ENCODE measurements around the gene MPHOSPH9.
A peak's percentile ranks its signal among the peaks of the same experiment; 100 is the strongest.
"Not testable (repeated sequence)": the region's sequence is repeated elsewhere in the genome, so short reads cannot be mapped to it uniquely, and the experiment has no call there.

The MPHOSPH9 gene

DNA sequence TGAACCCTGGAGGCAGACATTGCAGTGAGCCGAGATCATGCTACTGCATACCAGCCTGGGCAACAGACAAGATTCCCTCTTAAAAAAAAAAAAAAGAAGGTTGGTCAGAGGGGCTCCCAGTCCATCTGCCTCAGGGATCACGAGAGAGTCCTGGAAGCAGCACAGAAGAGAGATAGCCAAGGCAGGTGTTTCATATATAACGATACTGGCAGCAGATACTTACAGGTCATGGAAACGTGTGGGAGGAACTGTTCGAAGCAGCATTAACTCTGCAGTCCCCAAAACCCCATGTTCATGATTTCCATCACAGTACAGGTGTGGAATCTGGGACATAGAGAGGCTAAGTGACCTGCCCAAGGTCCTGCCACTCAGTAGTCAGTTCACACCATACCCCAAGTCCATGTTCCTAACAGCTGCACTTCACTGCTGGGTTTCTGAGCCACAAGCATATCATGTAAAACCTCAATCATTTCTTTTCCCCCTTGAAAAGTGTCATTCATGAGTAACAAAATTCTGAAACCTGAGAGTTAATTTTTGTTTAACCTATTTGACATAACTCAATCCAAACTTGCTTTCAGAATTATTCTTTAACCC, 22.0 kb upstream of the MPHOSPH9 start:
- peak in 1 of 2 donors; percentile 33 for ATAC-seq

DNA sequence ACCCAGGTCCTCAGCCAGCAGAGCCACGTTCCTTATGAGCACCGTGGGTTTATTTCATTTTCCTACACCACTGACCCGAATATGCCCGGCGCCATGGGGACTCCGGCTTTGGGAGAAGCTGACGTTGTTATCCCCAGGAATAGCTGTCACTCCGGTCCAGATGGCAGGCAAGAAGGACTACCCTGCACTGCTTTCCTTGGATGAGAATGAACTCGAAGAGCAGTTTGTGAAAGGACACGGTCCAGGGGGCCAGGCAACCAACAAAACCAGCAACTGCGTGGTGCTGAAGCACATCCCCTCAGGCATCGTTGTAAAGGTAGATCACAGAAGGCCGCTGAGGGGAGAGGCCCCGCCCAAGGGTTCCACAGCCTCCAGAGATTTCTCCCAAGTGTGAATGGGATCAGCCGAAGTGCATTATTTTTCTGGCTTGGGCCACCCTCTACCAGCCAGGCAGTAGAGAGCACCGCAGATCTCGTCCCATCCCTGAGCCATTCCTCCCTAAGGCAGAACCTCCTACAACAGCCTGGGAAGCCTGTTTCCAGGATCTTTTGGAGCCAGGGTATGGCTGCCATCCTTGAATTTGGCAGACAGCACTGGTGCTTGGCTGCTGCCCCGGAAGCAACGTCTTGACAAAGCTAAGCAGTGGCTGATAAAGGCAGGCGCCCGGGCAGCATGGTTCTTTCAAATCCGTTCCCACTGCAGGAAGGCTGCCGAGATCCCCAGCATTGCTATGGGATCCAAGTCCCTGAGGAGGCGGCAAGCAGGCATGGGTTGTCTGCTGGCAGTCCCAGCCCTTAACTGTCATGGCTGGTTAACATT, 20.9 kb upstream of the MPHOSPH9 start:
- ATAC-seq = no peak

DNA sequence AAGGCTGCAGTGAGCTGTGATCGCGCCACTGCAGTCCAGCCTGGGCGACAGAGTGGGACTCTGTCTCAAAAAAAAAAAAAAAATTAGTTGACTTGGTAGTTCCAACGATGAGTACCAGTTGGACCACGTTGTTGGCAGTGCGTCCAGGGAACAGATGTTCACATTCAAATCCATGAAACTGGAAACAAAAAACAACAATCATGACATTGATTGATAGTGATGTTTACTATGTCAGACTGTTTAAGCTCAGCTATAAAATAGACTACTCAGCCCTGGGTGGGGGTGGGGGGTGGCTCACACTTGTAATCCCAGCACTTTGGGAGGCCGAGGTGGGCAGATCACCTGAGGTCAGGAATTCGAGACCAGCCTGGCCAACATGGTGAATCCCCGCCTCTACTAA, 19.4 kb upstream of the MPHOSPH9 start:
- not testable (repeated sequence) for ATAC-seq

DNA sequence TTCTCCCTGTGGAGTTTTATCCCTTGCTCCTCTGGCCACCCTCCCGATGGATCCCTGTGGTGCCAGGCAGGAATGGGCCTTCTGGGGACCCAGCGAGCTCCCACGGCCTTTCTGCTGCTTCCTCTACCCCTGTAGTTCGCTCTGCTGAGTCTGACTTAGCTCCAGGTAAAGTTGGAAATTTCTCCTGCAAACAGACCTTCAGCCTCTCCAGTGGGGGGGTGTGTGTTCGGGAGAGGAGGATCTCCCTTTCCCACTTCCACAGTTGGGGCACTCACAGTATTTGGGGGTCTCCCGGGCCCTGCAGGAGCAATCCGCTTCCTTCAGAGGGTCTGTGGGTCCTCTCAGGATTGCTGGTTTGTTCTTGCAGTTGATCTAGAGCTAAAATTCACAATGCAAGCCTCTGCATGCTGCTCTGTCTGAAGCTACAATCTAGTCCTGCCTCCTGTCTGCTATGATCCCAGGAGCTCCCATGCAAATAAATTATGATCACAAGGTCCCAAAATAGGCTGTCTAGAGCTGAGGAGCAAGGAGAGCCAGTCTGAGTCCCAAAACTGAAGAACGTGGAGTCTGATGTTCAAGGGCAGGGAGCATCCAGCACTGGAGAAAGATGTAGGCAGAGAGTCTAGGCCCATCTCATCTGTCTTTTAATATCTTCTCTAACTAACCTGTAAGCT, 18.6 kb upstream of the MPHOSPH9 start:
- no peak for ATAC-seq

DNA sequence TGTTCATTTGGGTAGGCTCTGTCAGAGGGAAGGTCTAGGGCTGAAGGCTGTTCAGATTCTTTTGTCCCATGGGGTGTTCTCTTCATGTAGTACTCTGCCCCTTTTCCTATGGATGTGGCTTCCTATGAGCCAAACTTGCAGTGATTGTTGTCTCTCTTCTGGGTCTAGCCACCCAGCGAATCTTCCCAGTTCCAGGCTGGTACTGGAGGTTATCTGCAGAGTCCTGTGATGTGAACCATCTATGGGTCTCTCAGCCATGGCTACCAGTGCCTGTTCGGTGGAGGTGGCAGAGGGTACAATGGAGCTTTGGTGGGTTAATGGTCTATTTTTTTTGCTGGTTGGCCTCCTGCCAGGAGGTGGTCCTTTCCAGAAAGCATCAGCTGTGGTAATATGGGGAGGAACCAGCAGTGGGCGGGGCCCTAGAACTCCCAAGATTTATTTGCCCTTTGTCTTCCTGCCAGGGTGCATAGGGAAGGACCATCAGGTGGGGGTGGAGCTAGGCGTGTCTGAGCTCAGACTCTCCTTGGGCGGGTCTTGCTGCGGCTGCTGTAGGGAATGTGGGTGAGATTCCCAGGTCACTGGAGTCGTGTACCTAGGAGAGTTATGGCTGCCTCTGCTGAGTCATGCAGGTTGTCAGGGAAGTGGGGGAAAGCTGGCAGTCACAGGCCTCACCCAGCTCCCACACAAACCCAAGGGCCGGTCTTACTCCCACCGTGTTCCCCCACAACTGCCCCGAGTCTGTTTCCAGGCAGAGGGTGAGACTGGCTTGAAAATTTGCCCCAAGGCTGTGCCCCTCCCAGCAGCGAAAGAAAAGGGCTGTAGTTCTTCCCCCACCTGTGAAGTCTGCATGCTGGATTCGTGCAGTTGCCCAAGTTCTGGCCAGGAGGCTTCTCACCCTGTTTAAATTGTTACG, 17.8 kb upstream of the MPHOSPH9 start:
- no peak for ATAC-seq

DNA sequence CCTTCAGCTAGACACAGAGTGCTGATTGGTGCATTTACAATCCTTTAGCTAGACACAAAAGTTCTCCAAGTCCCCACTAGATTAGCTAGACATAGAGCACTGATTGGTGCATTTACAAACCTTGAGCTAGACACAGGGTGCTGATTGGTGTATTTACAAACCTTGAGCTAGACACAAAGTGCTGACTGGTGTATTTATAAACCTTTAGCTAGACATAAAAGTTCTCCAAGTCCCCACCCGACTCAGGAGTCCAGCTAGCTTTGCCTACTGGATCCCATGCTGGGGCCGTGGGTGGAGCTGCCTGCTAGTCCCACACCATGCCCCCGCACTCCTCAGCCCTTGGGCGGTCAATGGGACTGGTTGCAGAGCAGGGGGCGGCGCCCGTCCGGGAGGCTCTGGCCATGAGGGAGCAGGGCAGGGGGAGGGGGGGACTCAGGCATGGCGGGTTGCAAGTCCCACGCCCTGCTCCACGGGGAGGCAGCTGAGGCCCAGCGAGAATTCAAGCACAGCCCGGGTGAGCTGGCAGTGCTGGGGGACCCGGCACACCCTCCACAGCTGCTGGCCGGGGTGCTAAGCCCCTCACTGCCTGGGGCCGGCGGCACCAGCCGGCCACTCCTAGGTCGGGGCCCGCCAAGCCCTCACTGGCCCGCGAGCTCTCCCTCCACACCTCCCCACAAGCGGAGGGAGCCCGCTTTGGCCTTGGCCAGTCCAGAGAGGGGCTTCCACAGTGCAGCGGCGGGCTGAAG, 16.2 kb upstream of the MPHOSPH9 start:
- ATAC-seq = not testable (repeated sequence)

DNA sequence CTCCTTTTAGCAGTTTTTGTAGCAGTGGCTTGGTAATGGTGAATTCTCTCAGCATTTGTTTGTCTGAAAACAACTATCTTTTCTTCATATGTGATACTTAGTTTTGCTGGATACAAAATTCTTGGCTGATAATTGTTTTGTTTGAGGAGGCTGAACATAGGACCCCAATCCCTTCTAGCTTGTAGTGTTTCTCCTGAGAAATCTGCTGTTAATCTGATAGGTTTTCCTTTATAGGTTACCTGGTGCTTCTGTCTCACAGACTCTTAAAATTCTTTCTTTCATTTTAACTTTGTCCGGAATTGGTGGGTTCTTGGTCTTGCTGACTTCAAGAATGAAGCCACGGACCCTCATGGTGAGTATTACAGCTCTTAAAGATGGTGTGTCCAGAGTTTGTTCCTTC, 15.2 kb upstream of the MPHOSPH9 start:
- ATAC-seq = not testable (repeated sequence)

DNA sequence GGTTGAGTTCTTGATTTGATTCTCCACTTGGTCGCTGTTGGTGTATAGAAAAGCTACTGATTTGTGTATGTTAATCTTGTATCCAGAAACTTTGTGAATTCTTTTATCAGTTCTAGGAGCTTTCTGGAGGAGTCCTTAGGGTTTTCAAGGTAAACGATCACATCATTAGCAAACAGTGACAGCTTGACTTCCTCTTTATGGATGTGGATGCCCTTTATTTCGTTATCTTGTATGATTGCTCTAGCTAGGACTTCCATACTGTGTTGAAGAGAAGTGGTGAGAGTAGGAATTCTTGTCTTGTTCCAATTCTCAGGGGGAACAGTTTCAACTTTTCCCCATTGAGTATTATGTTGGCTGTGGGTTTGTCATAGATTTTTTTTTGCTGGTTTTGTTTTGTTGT, 12.7 kb upstream of the MPHOSPH9 start:
- ATAC-seq = no peak

DNA sequence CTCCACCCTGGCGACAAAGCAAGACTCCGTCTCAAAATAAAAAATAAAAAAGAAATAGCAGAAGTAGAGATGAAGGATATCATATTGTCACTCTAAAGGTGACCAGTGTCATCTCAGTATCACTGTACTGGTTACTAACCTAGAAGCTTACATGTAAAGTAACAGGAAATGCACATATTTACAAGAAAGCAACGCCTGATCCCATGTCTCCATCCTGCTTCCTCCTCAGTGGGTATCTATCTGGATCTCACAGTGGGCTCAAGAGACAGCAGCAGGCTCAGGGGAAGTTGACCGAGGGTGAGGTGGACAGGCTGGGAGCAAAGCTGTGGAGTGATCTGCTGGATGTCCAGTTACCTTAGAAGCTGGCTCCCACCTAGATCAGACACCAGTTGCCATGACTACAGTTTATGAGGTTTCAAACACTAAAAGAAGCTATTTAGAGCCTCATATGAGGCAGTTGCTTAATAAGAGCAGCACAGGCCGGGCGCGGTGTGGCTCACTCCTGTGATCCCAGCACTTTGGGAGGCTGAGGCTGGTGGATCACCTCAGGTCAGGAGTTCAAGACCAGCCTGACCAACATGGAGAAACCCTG, 10.8 kb upstream of the MPHOSPH9 start:
- ATAC-seq = no peak

DNA sequence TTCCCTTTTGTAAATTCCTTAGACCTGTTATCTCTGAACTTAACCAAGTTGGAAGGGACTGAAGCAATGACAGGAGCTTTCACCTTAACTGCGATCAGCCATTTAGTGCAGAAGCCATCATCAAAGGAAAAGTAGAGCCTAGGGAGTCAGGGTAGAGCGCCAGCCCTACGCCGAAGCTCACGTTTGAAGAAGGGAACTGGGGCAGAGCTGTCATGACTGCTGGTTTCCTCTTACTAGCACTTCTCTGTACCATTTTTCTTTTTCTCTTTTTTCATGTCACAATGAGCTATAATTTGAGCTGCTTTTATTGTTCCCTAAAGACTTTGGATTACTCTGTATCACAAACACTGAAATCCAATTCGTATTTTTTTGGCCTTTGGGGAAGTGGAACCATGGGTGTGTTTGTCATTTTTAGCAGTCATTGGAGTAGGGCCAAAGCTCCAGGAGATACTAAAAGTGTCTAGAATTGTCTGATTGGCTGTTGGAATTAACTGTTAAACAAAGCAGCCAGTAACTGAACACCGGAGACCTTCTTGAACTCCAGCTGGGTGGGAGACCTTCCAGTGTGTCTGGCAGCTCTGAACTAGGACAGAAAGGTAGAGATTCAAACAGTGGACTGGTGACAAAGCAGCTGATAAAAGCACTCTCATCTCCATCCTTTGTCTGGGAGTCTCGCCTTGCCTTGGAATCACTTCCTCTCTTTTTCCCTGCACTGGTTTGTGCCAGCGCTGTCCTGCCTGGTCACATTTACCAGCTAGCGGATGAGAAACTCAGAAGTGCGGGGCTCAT, 9.4 kb upstream of the MPHOSPH9 start:
- no peak for ATAC-seq

DNA sequence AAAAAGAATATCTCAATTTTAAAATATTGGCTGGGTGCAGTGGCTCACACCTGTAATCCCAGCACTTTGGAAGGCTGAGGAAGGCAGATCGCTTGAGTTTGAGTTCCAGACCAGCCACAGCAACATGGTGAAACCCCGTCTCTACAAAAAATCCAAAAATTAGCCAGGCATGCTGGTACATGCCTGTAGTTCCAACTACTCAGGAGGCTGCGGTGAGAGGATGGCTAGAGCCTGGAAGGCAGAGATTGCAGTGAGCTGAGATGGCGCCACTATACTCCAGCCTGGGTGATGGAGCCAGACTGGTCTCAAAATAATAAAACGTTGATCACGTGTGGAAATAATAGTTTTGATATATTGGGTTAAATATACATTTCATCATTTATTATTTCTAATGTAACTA, 6.0 kb upstream of the MPHOSPH9 start:
- ATAC-seq = no peak

DNA sequence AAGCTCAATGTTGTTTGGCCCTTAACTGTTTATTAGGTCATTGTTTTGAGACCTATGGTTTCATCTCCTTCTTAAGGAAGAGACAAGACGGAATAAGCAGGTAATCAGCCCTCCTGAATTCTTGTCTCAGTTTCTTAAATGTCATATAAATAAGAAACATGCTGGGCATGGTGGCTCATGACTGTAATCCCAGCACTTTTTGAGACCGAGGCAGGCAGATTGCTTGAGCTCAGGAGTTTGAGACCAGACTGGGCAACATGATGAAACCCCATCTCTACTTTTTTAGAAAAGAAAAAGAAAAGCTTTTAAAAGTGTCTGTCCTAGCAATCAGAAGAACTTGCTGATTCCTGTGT, 5.4 kb upstream of the MPHOSPH9 start:
- no peak for ATAC-seq

DNA sequence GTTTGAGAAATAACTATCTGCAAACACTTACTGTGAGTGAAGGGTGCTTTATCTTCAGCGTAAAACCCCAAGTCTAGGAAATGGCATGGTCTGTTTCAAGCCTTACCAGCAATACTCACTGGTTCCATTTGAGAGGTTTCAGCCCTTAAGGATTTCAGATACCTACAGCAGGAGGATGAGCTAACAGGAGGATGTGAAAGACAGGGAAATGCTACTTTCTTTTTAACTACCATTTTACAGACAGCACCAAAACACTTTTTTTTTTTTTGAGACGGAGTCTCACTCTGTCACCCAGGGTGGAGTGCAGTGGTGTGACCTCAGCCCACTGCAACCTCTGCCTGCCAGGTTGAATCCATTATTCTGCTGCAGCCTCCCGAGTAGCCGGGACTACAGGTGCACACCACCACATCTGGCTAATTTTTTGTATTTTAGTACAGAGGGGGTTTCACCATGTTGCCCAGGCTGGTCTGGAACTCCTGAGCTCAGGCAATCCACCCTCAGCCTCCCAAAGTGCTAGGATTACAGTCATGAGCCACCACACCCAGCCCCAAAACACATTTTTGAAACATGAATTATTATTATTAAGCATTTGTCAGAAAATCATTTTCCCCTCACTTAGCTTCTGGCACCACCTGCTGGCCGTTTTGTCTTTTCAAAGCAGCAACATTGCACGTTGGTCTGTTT, 4.8 kb upstream of the MPHOSPH9 start:
- ATAC-seq = no peak

DNA sequence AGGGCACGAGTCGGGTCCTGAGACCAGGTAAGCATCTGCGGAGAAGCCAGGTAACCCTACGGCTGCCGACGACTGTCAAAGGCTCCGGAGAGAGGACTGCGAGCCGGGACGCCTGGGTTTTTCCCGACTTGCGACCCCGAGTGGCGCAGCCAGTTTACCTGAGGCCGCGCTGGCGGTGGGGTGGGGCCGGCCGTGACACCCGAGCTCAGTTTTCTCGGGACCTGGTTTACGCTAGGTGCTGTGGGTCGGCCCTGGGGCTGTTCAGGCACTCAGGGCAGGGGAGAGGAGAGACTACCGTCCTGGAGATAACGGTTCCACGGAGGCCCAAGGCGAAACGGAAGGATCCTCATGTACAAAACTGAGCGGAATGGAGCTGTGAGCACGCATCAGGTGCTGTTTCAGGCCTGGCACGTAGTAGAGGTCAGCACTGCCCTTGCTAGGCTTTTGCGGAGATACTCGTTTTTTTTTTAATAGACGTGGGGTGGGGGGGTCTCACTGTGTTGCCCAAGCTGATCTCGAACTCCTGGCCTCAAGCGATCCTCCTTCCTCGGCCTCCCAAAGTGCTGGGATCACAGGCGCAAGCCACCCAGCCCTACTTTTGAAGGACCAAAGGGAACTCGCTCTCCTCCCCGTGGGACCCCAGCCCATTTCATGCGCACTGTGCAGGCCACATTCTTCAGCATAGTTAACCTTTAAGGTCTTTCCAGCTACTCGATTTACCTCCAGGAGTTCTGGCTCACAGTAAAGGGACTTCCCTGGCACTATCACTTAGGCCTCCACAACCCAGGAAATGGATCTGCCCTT, 766 bp upstream of the MPHOSPH9 start:
- peak; percentile 8 for ATAC-seq

DNA sequence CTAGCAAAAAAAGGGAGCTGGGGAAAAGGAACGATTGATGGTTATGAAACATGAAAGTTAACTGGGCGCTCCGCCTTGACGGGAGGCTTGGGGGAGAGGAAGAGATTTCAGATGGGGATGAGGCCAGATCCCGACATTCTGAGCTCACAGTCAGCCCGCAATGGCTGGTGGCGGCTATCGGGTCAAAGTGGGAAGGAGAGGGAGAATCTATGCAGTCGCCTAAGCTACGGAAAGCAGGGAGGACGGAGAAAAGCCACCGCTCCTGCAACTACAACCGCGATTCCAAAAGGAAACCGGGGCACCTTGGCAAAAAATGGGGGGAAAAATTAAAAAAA, 502 bp downstream of the MPHOSPH9 start:
- no peak for ATAC-seq

DNA sequence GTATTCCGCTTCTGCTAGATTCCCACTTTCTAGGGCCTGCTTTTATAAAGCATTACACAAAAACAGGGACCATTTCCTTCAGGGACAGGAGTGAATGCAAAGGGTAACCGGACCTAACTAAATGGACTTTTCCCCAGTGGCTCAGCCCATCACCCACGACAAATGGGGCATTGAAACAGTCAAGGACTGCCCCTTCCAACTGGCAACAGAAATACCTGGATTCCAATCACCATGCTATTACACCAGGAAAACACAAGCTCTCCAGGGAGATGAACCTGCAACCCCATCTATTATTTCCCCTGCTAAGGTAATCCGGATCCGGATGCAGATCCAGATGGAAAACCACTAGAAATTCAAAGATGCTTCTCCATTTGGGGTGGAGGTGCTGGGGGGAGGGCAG, 1.0 kb downstream of the MPHOSPH9 start:
- no peak for ATAC-seq

DNA sequence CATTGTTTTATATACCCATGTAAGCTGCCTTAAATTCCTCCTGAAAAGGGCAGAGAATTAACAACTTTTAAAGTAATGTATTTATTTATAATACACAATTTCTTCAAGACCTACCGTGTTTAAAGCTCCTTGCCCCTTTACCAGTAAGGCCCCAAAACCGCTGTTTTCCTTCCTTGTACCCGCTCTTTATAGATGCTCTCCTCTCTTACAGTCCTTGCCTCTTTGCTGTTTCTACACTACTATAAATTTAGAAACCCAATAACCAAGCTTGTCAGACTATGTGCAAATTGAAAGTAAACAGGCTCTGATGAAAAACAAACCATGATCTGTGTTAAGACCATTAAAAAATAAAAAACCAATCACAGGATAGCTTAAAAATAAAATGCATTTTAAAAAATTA, 3.9 kb downstream of the MPHOSPH9 start:
- no peak for ATAC-seq

DNA sequence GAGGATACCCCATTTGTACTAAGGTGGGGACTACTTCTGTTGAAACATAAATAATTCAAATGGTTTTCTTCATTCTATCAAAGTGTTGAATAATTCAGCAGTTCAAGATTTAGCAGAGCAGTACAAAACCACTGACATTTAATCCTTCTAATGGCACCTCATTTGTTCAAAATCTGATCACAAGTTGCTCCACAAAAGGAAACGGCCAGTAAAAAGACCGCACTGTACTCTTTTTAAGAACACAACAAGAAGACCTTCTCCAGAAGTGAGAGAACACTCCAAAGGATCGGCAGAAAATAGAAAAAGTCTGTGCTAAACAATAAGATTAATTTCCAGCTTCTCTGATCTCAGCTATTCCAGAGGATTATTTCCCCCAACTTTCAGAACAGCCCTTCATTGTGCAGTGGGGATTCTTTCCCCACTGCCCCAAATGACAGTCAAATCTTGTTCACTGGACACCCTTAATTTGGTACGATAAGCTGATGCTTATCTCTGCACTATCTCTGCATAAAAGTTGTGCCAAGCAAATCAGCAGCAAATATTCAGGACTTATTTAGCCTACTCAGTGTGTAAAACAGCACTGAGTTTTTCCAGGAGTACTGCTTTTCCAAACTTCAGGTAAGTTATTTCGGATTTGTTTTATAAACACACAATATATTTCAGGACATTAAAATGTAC, 5.2 kb downstream of the MPHOSPH9 start:
- ATAC-seq = no peak

DNA sequence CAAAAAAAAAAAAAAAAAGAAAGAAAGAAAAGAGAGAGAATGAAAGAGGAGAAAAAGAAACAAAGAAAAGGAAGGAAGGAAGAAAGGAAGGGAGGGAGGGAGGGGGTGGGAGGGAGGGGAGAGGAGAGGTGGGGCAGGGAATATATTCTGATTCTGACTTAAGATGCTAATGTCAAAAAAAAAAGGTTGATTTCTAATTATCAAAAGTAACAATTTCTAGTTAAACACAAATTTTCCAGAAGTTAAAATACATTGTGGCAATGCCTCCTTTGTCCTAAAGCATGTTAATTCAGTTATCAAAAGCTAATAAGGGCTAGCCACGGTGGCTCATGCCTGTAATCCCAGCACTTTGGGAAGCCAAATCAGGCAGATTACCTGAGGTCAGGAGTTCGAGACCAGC, 7.5 kb downstream of the MPHOSPH9 start:
- no peak for ATAC-seq

Measured in activated CD4-positive, CD25-positive, alpha-beta regulatory T cell treated with anti-CD3 and anti-CD28 coated beads, Interleukin-2, amount 50 U/mL, for 24 hours (primary cell).